ENCODE measurements around the gene MROH2A.

Gene MROH2A

DNA sequence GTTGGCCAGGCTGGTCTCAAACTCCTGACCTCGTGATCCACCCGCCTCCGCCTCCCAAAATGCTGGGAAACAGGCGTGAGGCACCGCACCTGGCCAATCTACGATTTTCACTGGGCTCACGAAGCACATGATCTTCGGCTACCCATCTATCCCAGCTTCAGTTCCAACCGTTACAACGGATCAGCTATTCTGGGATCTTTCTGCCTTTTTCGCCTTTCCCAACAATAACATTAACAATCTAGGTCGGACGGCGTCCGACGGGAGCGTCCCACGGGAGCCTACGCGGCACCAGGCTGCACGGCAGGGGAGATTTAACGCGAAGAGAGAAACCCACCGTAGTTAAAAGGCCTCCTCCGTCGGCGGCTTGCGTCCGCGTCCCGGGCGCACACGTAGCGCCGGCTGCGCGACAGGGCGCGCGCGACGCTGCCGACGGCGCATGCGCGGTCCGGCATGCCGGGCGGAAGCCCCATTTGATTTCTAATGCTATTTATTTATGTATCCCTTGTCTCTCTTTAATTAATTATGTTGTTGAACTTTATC is 89.9 kb downstream of the MROH2A start, which contains the start of gene MSL3B:
Gene MSL3B (minus strand): TSS at position 394 of the 540 bp plus-strand sequence.
- TF ChIP-seq, protein P1, sequence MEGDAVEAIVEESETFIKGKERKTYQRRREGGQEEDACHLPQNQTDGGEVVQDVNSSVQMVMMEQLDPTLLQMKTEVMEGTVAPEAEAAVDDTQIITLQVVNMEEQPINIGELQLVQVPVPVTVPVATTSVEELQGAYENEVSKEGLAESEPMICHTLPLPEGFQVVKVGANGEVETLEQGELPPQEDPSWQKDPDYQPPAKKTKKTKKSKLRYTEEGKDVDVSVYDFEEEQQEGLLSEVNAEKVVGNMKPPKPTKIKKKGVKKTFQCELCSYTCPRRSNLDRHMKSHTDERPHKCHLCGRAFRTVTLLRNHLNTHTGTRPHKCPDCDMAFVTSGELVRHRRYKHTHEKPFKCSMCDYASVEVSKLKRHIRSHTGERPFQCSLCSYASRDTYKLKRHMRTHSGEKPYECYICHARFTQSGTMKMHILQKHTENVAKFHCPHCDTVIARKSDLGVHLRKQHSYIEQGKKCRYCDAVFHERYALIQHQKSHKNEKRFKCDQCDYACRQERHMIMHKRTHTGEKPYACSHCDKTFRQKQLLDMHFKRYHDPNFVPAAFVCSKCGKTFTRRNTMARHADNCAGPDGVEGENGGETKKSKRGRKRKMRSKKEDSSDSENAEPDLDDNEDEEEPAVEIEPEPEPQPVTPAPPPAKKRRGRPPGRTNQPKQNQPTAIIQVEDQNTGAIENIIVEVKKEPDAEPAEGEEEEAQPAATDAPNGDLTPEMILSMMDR (IDR thresholded peaks at IDR 0.05) = no peak

DNA sequence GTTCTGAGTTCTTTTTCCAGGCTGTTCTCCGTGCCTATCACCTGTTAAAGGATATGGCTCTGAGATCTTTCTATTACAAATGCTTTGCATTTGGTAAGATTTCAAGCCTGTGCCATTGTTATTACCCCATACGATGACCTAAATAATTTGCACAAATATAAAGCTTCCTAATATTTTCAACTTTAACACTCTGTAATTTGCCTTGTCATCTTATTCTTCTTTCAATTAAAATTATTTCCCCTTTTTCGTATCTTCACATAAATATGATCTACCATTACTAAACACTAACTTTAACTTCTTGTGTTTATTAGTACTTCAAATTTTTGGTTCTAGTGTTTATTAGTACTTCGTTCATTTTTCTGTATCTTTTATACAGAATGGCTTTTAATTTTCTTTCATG is 93.3 kb downstream of the MROH2A start:
- TF ChIP-seq, protein P1 (IDR thresholded peaks at IDR 0.05) = no peak

DNA sequence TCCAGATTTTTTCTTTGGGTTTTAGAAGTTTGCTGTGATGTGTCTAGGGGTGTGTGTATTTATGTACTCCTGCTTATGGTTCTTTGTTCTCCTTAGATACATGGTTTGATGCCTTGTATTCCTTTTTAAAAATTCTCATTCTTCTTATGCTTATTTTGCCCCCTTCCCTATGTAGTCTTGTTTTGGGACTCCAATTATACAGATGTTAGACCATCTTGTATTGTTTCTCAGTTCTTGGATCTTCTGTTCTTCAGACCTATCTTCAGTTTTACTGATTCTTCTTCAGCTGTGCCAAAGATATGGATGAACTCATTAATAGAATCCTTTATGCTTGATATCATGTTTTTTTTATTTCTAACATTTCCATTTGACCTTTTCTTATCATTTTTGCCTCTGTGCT is 104.2 kb downstream of the MROH2A start:
- TF ChIP-seq, protein P1 (IDR thresholded peaks at IDR 0.05) = no peak
